NAMALWA (cell line): ENCODE measurements around the gene CCBE1.
"Not testable (repeated sequence)": the region's sequence is repeated elsewhere in the genome, so short reads cannot be mapped to it uniquely, and the experiment has no call there.

Experiments used
- DNase-seq: peaks from one replicate; pipeline ENCODE4 v3.0.0-alpha.2; 2015; ENCODE audit warnings: low spot score

Gene CCBE1

GRCh38 chr18:59539108-59539507, 158.1 kb downstream of the CCBE1 start:
- DNase-seq, result peak; percentile 20

- no peak for DNase-seq
These were observed 159.6 kb downstream of the CCBE1 start for GRCh38 chr18:59537579-59537978.

GRCh38 chr18:59536166-59536565, 161.1 kb downstream of the CCBE1 start:
- no peak for DNase-seq

GRCh38 chr18:59535055-59535454, 162.2 kb downstream of the CCBE1 start:
- no peak for DNase-seq

GRCh38 chr18:59528866-59529265, 168.4 kb downstream of the CCBE1 start:
- DNase-seq, result no peak

- no peak for DNase-seq
These were observed 176.5 kb downstream of the CCBE1 start for GRCh38 chr18:59520562-59521355.

- DNase-seq, result no peak
These were observed 178.5 kb downstream of the CCBE1 start for GRCh38 chr18:59518705-59519104.

- DNase-seq, result peak; percentile 22
These were observed 179.6 kb downstream of the CCBE1 start for GRCh38 chr18:59517446-59518165.

- DNase-seq, result no peak
These were observed 180.7 kb downstream of the CCBE1 start for GRCh38 chr18:59516356-59517155.

GRCh38 chr18:59515956-59516355, 181.3 kb downstream of the CCBE1 start:
- DNase-seq, result not testable (repeated sequence)

GRCh38 chr18:59515147-59515546, 182.1 kb downstream of the CCBE1 start:
- DNase-seq, result no peak

- no peak for DNase-seq
These were observed 183.0 kb downstream of the CCBE1 start for GRCh38 chr18:59514203-59514602.

- DNase-seq, result no peak
These were observed 185.0 kb downstream of the CCBE1 start for GRCh38 chr18:59512025-59512755.

- DNase-seq, result no peak
These were observed 187.5 kb downstream of the CCBE1 start for GRCh38 chr18:59509481-59510442.

GRCh38 chr18:59505356-59505755, 191.9 kb downstream of the CCBE1 start:
- DNase-seq, result no peak

GRCh38 chr18:59502274-59503175, 194.7 kb downstream of the CCBE1 start:
- no peak for DNase-seq

- DNase-seq, result no peak
These were observed 195.3 kb downstream of the CCBE1 start for GRCh38 chr18:59501920-59502273.

- no peak for DNase-seq
These were observed 196.5 kb downstream of the CCBE1 start for GRCh38 chr18:59500765-59501164.

- no peak for DNase-seq
These were observed 198.6 kb downstream of the CCBE1 start for GRCh38 chr18:59498506-59499086.
